HuH-7.5 (cell line): ENCODE results near the gene GTPBP3.

Experiments used
- DNase-seq: peaks from one replicate; pipeline ENCODE4 v3.0.0; 2011; ENCODE audit warnings: low spot score

Gene GTPBP3

GRCh38 chr19:17309198-17309964 lies 28.0 kb upstream of the GTPBP3 start, which contains the start of gene DDA1:
DDA1 (plus strand) TSS chr19:17309563; CDS start chr19:17309655, 92 bp downstream.
- DNase-seq, result peak; percentile 99

- DNase-seq, result no peak
Measured at GRCh38 chr19:17309965-17310461, 27.3 kb upstream of the GTPBP3 start.

- no peak for DNase-seq
Measured at GRCh38 chr19:17311455-17312188, 25.7 kb upstream of the GTPBP3 start.

- no peak for DNase-seq
Measured at GRCh38 chr19:17312189-17313113, 24.9 kb upstream of the GTPBP3 start.

GRCh38 chr19:17314007-17314593 lies 23.3 kb upstream of the GTPBP3 start:
- DNase-seq, result no peak

GRCh38 chr19:17318966-17319365 lies 18.4 kb upstream of the GTPBP3 start:
- no peak for DNase-seq

- DNase-seq, result no peak
Measured at GRCh38 chr19:17319473-17320238, 17.7 kb upstream of the GTPBP3 start.

- no peak for DNase-seq
Measured at GRCh38 chr19:17320435-17320834, 16.9 kb upstream of the GTPBP3 start.

GRCh38 chr19:17321655-17322489 lies 15.5 kb upstream of the GTPBP3 start:
- no peak for DNase-seq

- no peak for DNase-seq
Measured at GRCh38 chr19:17322854-17323253, 14.5 kb upstream of the GTPBP3 start.

- no peak for DNase-seq
Measured at GRCh38 chr19:17323300-17323963, 13.9 kb upstream of the GTPBP3 start.

GRCh38 chr19:17323964-17324332 lies 13.4 kb upstream of the GTPBP3 start:
- no peak for DNase-seq

- DNase-seq, result no peak
Measured at GRCh38 chr19:17324357-17325114, 12.8 kb upstream of the GTPBP3 start.

- no peak for DNase-seq
Measured at GRCh38 chr19:17325133-17325532, 12.2 kb upstream of the GTPBP3 start.

GRCh38 chr19:17325881-17326594 lies 11.3 kb upstream of the GTPBP3 start:
- DNase-seq, result no peak

- DNase-seq, result no peak
Measured at GRCh38 chr19:17326595-17326966, 10.8 kb upstream of the GTPBP3 start.

- no peak for DNase-seq
Measured at GRCh38 chr19:17327068-17327653, 10.2 kb upstream of the GTPBP3 start.
